Measurements from ENCODE around the gene YAE1.

GRCh38 chr7:39516498-39516897 lies 49.7 kb upstream of the YAE1 start:
- TF ChIP-seq CTCF (IDR thresholded peaks at IDR 0.05; ENCODE audit: borderline replicate concordance, extremely low read depth, low read length, poor library complexity, severe bottlenecking) (no peak), EZH2 (IDR thresholded peaks at IDR 0.05; ENCODE audit: borderline replicate concordance, low read depth, low read length, severe bottlenecking) (no peak)

Measured in DND-41 (cell line).